Measurements from ENCODE around the gene MUC4. TPM values are rescaled to one million over a fixed set of nuclear protein-coding genes. Genes with fewer than 3 reads are reported as not detected.
A peak's percentile ranks its signal among the peaks of the same experiment; 100 is the strongest.

Gene MUC4
- total and polyA plus RNA-seq, 2 experiments from 2014 or later, result 1.3 TPM

DNA sequence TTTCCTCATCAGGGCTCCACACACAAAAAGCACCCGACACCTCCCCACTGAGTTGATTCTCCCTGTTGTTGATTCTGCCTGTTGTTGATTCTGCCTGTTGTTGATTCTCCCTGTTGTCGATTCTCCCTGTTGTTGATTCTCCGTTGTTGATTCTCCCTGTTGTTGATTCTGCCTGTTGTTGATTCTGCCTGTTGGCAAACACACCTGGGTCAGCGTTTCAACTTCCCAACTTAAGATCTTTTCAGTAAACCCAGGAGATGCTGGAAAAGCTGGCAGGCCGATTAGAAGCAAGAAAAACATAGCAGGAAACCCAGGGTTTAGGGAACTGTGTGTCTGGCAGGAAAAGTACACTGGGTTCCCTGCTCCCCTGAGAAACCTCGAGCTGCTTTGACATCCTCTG is 48.7 kb upstream of the MUC4 start (continued):
- TF ChIP-seq EZH2 (IDR thresholded peaks at IDR 0.05; ENCODE audit: low read depth, unreplicated experiment) (no peak), NANOG (IDR thresholded peaks at IDR 0.05; ENCODE audit: borderline replicate concordance) (no peak), ZNF114 (CRISPR knock-in tag; IDR thresholded peaks at IDR 0.05) (no peak)
- TF ChIP-seq, protein P1, sequence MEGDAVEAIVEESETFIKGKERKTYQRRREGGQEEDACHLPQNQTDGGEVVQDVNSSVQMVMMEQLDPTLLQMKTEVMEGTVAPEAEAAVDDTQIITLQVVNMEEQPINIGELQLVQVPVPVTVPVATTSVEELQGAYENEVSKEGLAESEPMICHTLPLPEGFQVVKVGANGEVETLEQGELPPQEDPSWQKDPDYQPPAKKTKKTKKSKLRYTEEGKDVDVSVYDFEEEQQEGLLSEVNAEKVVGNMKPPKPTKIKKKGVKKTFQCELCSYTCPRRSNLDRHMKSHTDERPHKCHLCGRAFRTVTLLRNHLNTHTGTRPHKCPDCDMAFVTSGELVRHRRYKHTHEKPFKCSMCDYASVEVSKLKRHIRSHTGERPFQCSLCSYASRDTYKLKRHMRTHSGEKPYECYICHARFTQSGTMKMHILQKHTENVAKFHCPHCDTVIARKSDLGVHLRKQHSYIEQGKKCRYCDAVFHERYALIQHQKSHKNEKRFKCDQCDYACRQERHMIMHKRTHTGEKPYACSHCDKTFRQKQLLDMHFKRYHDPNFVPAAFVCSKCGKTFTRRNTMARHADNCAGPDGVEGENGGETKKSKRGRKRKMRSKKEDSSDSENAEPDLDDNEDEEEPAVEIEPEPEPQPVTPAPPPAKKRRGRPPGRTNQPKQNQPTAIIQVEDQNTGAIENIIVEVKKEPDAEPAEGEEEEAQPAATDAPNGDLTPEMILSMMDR (conservative IDR thresholded peaks at IDR 0.05; ENCODE audit: low read depth in 2 of 2), result no peak

DNA sequence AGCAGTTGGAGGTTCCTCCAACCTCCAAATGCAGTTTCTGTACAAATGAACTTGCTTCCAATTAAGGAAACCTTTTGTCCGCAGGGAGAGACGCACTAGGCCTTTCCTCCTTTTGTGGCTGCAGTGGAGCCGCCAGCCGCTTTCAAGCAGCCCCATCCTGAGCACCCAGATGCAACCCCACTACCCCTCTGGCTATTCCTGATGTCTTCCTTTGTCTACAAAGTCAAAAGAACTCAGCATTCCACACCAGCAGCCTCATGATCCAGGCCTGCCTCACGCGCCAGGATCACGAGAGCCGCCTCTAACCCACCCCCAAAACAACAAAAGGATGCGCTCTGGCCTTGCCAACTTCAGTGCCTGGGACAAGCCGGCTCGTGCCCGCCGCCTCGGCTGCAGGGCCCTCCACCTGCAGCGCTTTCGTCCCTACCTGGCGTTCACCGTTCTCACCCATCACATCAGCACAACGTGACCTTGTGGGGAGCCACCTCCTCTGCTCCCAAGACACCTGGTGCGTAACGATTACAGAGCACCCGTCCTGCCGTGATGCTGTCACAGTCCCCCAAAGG is 48.2 kb upstream of the MUC4 start:
- no peaks in the 10 kb centered on the region for H3K36me3 Mint-ChIP-seq (ENCODE audit: low read depth)
- DNase-seq (ENCODE audit: low spot score), result no peak
- no peak for TF ChIP-seq POLR2AphosphoS5 (IDR thresholded peaks at IDR 0.05; ENCODE audit: low read depth)
- TF ChIP-seq, protein P2, sequence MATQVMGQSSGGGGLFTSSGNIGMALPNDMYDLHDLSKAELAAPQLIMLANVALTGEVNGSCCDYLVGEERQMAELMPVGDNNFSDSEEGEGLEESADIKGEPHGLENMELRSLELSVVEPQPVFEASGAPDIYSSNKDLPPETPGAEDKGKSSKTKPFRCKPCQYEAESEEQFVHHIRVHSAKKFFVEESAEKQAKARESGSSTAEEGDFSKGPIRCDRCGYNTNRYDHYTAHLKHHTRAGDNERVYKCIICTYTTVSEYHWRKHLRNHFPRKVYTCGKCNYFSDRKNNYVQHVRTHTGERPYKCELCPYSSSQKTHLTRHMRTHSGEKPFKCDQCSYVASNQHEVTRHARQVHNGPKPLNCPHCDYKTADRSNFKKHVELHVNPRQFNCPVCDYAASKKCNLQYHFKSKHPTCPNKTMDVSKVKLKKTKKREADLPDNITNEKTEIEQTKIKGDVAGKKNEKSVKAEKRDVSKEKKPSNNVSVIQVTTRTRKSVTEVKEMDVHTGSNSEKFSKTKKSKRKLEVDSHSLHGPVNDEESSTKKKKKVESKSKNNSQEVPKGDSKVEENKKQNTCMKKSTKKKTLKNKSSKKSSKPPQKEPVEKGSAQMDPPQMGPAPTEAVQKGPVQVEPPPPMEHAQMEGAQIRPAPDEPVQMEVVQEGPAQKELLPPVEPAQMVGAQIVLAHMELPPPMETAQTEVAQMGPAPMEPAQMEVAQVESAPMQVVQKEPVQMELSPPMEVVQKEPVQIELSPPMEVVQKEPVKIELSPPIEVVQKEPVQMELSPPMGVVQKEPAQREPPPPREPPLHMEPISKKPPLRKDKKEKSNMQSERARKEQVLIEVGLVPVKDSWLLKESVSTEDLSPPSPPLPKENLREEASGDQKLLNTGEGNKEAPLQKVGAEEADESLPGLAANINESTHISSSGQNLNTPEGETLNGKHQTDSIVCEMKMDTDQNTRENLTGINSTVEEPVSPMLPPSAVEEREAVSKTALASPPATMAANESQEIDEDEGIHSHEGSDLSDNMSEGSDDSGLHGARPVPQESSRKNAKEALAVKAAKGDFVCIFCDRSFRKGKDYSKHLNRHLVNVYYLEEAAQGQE (IDR thresholded peaks at IDR 0.05; ENCODE audit: unreplicated experiment), result no peak
- no peak for TF ChIP-seq ZNF114 (CRISPR knock-in tag; IDR thresholded peaks at IDR 0.05)
- TF ChIP-seq, protein P3, sequence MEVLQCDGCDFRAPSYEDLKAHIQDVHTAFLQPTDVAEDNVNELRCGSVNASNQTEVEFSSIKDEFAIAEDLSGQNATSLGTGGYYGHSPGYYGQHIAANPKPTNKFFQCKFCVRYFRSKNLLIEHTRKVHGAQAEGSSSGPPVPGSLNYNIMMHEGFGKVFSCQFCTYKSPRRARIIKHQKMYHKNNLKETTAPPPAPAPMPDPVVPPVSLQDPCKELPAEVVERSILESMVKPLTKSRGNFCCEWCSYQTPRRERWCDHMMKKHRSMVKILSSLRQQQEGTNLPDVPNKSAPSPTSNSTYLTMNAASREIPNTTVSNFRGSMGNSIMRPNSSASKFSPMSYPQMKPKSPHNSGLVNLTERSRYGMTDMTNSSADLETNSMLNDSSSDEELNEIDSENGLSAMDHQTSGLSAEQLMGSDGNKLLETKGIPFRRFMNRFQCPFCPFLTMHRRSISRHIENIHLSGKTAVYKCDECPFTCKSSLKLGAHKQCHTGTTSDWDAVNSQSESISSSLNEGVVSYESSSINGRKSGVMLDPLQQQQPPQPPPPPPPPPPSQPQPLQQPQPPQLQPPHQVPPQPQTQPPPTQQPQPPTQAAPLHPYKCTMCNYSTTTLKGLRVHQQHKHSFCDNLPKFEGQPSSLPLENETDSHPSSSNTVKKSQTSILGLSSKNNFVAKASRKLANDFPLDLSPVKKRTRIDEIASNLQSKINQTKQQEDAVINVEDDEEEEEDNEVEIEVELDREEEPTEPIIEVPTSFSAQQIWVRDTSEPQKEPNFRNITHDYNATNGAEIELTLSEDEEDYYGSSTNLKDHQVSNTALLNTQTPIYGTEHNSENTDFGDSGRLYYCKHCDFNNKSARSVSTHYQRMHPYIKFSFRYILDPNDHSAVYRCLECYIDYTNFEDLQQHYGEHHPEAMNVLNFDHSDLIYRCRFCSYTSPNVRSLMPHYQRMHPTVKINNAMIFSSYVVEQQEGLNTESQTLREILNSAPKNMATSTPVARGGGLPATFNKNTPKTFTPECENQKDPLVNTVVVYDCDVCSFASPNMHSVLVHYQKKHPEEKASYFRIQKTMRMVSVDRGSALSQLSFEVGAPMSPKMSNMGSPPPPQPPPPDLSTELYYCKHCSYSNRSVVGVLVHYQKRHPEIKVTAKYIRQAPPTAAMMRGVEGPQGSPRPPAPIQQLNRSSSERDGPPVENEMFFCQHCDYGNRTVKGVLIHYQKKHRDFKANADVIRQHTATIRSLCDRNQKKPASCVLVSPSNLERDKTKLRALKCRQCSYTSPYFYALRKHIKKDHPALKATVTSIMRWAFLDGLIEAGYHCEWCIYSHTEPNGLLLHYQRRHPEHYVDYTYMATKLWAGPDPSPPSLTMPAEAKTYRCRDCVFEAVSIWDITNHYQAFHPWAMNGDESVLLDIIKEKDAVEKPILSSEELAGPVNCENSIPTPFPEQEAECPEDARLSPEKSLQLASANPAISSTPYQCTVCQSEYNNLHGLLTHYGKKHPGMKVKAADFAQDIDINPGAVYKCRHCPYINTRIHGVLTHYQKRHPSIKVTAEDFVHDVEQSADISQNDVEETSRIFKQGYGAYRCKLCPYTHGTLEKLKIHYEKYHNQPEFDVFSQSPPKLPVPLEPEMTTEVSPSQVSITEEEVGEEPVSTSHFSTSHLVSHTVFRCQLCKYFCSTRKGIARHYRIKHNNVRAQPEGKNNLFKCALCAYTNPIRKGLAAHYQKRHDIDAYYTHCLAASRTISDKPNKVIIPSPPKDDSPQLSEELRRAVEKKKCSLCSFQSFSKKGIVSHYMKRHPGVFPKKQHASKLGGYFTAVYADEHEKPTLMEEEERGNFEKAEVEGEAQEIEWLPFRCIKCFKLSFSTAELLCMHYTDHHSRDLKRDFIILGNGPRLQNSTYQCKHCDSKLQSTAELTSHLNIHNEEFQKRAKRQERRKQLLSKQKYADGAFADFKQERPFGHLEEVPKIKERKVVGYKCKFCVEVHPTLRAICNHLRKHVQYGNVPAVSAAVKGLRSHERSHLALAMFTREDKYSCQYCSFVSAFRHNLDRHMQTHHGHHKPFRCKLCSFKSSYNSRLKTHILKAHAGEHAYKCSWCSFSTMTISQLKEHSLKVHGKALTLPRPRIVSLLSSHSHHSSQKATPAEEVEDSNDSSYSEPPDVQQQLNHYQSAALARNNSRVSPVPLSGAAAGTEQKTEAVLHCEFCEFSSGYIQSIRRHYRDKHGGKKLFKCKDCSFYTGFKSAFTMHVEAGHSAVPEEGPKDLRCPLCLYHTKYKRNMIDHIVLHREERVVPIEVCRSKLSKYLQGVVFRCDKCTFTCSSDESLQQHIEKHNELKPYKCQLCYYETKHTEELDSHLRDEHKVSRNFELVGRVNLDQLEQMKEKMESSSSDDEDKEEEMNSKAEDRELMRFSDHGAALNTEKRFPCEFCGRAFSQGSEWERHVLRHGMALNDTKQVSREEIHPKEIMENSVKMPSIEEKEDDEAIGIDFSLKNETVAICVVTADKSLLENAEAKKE (CRISPR knock-in tag; IDR thresholded peaks at IDR 0.05), result no peak
- TF ChIP-seq ZNF331 (CRISPR knock-in tag; IDR thresholded peaks at IDR 0.05; ENCODE audit: low read depth), result no peak
- no peak for TF ChIP-seq CREB1 (CRISPR knock-in tag; IDR thresholded peaks at IDR 0.05; ENCODE audit: low read depth)
- TF ChIP-seq, protein P4, sequence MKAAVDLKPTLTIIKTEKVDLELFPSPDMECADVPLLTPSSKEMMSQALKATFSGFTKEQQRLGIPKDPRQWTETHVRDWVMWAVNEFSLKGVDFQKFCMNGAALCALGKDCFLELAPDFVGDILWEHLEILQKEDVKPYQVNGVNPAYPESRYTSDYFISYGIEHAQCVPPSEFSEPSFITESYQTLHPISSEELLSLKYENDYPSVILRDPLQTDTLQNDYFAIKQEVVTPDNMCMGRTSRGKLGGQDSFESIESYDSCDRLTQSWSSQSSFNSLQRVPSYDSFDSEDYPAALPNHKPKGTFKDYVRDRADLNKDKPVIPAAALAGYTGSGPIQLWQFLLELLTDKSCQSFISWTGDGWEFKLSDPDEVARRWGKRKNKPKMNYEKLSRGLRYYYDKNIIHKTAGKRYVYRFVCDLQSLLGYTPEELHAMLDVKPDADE (IDR thresholded peaks at IDR 0.05), result no peak
- TF ChIP-seq JUNB (IDR thresholded peaks at IDR 0.05; ENCODE audit: unreplicated experiment), result no peak

More for the DNA sequence above, 48.2 kb upstream of the MUC4 start:
- Histone ChIP-seq H3F3A (replicated peaks; ENCODE audit: low read depth) (peaks cover 3% of the 10 kb centered on the region; the same call in 1 of the 2 replicates), H3K4me2 (no peak overlapping the region; the same call in 1 of the 2 replicates), H3K4me3 (no peak overlapping the region), H4K20me1 (replicated peaks; ENCODE audit: insufficient read depth) (no peaks in the 10 kb centered on the region), H3K9me2 (ENCODE audit: insufficient read depth) (no peaks in the 10 kb centered on the region), H3K36me3 (ENCODE audit: insufficient read depth) (no peaks in the 10 kb centered on the region), H3K27ac (ENCODE audit: low read depth) (peak overlapping the region; percentile 57; the same call in 1 of the 2 replicates), H3K79me2 (replicated peaks; ENCODE audit: insufficient read depth) (no peaks in the 10 kb centered on the region), H2AFZ (peak overlapping the region; percentile 83), H3K4me1 (ENCODE audit: insufficient read depth) (peaks cover 4% of the 10 kb centered on the region; the same call in 1 of the 2 replicates), H3K27me3 (ENCODE audit: insufficient read depth) (no peaks in the 10 kb centered on the region)
- Mint-ChIP-seq H3K27me3 (ENCODE audit: insufficient read depth, low read depth, poor library complexity) (peaks cover 14% of the 10 kb centered on the region), H3K9me3 (no peaks in the 10 kb centered on the region), H3K4me1 (peaks cover 17% of the 10 kb centered on the region), H3K4me3 (no peak overlapping the region), H3K27ac (no peak overlapping the region; the same call in 1 of the 2 replicates)
- ATAC-seq, result peak; percentile 4; the same call in 2 of the 3 replicates
